ENCODE data around the gene PDE6C.

The PDE6C gene
- total RNA-seq, result 0 reads per million in 3 experiments

DNA sequence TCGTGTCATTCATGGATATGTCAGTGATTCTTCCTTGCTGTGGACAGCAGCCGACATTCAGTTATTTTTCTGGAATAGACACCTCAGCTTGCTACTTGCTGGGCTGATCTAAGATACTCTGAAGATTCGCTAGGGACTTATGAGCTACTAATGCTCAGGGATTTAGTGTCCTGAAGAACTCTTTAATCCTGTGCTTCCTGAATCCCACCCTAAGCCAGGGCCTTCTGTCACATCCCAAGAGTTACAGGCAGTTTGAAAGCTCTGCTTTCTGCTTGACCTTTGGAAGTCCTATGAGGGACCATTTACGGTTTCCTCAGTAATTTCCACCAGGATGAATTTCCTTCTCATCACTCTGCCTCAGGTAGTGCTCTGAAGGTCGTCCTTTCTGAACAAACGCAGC, at the start of gene PDE6C:
PDE6C (plus strand) TSS at position 227 of the 400 bp plus-strand sequence. CDS start 189 bp downstream, outside the sequence.
- no peak for DNase-seq

DNA sequence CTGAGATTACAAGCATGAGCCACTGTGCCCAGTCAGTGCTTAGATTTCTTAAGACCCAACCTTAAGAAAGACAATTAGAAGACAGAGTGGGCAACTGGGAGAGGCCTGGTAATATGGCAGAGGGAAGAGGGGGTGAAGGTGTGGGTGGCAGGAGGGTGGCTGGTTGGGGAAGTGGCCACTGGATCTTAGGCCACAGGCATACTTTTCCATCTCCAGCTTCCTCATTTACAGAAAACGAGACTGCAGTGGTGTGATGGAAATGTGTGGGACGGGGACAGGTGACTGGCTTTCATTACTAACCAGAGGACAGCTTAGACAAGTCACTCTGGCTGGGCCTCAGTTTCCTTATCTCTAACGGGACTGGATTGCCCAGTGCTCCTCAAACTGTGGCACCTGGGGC, 46.9 kb upstream of the PDE6C start:
- DNase-seq, result no peak

DNA sequence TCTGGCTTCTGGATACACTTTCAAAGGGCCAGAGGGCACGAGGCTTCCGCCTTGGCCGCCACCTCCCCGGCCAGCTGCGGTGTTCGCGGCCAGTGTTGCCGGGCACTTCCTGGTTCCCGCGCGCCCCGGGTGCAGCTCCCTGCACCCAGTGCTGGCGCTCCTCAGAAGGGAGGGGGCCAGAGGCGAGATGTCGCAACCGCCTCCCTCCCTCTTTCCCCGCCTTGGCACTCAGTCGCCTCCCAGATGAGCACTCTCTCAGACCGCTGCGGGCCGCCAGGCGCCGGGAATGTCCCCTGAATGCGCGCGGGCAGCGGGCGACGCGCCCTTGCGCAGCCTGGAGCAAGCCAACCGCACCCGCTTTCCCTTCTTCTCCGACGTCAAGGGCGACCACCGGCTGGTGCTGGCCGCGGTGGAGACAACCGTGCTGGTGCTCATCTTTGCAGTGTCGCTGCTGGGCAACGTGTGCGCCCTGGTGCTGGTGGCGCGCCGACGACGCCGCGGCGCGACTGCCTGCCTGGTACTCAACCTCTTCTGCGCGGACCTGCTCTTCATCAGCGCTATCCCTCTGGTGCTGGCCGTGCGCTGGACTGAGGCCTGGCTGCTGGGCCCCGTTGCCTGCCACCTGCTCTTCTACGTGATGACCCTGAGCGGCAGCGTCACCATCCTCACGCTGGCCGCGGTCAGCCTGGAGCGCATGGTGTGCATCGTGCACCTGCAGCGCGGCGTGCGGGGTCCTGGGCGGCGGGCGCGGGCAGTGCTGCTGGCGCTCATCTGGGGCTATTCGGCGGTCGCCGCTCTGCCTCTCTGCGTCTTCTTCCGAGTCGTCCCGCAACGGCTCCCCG, 45.7 kb upstream of the PDE6C start, which contains the start of gene FFAR4:
FFAR4 (plus strand) TSS at position 231 of the 842 bp plus-strand sequence; CDS start at position 287, 56 bp downstream.
- DNase-seq, result no peak

DNA sequence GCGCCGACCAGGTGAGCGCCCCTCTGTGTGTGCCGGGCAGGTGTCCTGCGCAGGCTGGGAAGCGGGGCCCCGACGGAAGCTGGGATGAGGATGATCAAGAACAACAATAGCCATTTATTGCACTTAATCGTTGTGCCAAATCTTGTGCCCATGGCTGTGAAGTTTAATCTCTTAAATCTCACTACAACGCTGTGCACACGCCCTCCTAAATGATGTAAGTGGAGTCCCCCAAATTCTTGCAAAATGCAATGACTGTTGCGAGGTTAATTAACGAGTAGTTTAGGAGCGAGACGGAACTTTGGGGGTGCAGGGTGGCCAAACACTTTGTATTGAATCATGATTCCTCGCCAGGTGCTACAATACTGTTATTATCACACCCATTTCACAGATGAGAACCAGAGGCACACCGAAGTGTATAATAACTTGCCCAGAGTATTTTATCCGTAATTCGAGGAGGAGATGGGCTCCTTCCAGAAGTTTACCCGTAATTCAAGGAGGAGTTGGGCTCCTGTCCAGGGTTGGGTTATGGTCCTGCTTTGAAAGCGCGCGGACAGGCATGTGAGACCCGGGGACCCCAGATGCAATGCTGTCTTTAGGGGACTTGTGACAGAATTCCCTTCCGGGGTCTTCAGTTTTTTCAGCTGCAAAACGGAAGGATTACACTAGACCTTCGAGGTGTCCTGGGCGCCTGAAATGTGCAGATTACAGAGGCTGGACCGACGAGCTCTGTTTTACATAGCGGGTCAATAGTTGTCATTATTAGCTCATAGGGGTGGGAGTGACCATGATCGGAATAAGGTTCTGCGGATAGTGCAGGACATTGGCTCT, 44.8 kb upstream of the PDE6C start:
- no peak for DNase-seq

DNA sequence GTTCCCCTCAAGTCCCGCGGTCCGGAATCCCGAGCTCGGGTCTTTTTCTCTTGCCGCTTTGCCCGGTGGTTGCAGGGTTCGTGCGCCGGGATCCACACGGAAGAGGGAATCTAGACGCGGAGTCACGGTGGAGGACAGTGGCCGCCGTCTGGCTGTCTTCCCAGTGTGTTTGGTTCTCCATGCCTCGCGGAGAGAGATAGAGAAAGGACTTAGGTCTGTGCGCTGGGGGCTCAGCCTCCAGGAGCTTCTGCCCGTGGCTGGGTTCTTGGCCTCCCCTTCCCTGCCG, 44.3 kb upstream of the PDE6C start:
- DNase-seq, result no peak

DNA sequence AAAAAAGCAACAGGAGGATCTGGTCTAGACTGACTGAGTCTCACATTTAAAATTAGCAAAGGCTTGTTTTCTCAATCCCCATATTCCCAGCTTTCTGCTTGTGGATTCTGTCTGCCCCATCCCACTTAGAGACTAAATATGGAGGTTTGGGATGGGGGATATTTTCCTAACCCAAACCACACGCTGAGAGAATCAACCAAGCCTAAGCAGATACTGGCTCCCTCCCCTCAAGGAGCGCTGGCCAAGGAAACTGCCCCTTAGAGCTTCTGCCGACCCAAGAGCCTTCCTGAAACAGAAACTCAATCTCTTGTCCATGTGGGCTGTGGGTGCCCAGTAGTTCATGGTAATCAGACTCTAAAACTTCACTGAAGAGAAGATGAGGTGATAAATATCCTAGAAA, 42.0 kb upstream of the PDE6C start:
- no peak for DNase-seq

DNA sequence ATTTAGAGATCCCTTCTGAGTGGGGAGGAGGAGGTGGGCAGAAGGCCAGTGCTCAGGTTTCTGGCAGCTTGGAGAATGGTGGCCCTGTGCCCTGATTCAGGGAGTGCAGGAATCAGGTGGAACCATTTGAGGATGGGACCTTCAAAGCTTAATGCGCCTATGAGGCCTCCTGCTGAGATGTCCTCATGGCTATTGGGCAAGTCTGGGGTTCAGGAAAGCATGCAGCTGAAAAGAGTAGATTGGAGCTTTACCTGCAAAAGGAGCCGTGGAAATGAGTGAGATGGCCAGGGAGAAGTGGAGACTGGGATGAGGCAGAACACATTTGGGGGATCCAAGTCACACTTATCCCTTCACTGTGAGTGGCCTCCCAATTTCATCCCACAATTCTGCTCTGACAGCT, 39.7 kb upstream of the PDE6C start:
- DNase-seq, result no peak

DNA sequence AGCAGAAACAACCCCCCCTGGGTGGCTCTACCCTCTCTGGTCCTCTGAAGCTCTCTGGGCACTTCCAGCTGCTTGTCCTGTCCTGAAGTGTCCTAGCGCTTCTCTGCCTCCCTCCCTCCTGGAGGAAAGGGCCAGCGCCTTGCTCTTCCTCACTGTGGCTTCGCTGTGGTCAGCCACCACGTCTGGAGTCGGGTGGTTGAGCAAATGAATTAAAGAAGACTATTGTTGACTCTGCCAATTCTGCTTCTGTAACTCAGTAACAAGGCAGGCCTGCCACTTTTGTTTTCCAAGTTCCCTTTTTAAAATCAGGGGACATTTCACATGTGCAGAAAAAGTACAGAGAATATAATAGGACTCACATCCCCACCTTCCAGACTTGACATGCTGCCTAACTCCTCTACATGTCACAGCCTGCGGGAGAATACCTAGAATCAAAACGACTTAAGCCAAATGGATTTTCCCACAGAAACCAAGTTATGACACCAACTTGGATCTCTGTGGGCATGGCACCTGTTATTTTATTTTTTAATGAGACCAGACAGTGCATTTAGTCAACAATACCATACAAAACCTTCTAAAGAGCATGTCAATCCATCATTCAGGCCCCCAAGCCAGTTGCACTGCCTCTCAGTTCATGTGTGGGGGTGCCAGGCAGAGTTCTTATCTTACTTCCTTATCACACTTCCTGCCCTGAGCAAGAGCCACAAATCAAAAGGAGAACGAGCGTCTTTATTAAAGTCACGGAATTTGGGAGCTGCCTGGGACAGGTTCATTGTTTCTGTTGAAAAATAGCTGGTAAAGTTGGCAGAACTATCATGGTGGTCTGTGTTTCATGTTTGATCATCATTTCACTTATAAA, 39.1 kb upstream of the PDE6C start:
- no peak for DNase-seq

DNA sequence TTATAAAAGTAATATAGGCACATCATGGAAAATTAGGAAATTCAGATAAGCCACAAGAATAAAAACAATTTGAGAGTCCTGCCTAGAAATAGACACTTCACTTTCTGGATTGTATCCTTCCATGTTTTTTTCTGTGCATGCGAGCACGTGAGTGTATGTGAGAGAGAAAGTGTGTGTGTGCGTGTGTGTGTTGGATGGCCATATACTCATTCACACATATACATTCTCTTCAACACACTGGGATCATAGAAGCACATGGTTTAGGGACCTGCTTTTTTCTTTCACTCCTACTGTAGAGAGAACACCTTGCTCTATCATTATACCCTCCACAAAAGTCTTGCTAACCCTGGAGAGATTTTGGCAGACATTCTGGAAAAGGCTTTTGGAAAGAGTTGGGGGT, 38.4 kb upstream of the PDE6C start:
- DNase-seq, result no peak

DNA sequence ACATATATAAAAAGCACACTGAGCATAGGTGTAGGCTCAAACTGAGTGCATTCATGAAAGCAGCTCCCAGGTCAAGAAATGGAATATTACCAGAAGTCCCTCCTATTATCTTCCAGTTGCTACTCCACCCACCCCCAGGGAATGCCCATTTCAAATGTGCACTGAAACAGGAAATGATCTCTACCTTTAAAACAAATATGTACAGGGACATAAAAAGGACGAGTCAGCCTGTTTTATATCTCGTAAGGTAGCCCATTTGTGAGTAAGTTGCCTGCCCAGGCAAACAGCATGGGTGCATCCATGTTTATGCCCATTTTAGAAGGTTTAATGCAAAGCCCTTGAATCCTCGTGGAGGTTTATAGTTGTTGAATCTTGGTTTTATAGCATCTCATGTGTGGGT, 35.4 kb upstream of the PDE6C start:
- no peak for DNase-seq

DNA sequence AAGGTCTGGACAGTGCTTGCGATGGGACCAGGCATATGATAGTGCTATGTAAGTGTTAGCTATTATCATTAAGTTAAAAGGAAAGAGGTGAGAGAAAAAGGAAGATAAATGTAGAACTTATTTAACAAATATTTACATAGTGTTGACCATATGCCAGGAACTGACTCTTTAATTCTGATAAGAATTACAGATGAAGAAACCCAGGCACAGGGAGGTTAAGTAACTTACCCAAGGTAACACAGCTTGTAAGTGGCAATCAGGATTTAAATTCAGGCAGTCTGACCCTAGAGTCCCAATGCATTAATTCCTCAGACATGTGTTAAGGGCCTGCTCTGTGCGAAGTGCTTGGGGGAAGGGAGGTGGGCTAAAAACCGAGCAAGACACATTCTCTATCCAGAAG, 34.8 kb upstream of the PDE6C start:
- DNase-seq, result no peak

DNA sequence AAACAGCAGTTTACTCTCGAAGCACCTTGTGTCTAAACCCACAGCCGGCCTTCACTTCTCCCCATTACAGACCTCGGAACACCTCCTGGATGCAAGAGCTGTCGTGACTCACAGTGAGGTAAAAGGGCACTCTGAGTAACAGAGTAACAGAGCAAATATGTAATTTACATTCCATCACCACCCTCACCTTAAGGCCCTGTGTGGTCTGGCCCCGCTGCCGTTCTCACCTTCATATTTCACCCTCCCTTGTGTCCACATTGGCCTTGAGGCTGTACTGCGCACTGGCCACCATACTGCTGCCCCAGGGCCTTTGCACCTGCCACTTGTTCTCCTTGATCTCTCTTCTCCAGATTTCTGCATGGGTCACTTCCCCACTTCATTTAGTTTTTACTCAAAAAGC, 33.2 kb upstream of the PDE6C start:
- DNase-seq, result no peak

DNA sequence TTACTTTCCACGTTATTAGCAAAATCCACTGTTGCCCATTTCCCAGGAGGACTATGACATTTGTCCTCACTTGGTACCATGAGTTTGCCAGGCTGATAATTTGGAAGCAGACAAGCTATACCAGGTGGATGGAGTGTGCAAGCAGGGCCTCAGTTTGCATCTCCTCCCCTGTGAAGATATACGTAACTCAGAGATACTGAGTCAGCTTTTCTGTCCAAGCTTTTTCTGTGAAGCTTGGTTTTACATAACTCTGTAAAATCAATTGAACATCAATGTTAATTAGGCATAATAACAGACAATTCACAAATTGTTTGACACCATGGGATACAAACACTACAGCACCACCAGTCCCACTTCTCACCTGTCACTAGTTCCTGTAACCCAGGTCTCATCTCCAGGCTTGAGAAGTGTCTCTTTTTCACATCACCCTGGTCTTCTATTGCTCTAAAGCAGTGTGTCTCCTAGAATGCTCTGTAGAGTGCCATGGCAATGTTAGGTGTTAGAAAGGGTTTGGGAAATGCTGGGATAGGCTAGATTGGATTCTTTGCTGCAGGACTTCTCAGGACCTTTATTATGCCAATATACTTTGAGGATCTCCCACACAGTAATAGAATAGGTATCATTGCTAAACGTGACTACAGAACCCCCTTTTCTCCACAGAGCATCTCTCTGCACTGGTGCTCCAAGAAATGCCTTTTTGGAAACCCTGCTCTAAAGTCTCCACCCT, 32.2 kb upstream of the PDE6C start:
- DNase-seq, result no peak

DNA sequence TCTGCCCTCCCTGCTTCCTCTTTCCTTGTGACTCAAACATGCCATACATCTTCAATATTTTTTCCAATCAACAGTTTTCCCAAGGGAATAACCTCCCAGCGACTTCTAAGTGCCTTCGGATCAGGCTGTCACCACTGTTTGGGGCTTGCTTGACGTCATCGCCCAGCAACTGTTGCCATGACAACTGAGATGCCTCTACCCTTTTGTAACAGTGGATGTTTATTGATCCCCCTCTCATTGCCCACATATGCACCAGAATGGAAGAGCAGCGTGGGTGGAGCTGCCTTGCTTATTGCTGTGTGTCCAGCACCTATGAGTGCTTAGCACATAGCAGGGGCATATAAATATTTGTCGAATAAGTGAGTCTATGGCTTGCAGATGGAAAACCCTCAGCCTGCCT, 31.5 kb upstream of the PDE6C start:
- DNase-seq, result no peak

DNA sequence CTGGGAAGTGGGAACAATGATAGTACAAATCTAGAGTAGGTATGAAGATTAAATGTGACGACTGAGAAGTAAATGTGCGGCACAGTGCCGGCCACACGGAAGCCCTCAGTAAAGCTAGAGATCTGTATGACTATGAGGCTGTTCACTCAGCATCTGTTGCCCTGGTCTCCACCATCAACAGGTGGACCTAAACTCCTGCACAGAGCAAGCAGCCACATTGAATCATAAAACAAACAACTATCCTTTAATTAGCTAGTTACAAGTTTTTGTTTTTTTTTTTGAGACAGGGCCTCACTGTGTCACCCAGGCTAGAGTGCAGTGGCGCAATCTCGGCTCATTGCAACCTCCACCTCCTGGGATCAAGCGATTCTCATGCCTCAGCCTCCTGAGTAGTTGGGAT, 27.9 kb upstream of the PDE6C start:
- no peak for DNase-seq

DNA sequence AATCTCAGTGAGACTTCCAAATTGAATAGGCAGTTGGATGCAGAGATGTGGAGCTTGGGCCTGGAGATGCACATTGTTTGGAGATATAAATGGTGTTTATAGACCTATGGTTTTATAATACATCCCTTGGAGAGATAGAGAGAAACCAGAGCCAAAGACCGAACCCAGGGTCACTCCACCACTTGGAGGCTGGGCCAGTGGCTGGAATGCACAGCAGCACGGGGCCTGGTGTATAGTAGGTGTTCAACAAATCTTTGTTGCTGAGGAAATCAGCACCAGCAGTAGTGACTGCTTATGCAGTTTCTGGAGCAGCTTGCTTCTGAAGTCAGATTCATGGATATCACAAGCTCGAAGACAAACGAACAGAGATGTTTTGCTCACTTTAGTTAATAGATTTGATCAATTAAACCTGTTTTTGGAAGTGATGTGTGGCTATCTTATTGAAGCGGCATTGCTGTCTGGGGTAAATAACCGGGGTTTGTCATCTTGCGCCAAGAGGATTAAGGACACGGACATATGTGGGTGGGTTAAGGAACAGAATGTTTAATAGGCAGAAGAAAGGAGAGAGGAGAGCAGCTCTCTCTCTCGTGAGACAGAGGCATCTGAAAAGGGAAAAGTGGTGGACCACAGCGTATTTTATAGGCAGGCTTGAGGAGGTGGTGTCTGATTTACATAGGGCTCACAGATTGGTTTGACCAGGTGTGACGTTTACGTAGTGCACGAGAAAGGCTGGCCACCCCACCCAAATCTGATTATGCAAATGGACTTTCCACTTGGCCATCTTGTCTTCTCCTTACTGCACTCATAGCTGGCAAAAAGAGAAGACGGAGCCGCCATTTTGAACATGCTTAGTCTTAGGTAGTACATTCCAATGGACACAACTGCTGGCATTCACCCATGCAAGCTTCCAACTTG, 22.4 kb upstream of the PDE6C start:
- no peak for DNase-seq

DNA sequence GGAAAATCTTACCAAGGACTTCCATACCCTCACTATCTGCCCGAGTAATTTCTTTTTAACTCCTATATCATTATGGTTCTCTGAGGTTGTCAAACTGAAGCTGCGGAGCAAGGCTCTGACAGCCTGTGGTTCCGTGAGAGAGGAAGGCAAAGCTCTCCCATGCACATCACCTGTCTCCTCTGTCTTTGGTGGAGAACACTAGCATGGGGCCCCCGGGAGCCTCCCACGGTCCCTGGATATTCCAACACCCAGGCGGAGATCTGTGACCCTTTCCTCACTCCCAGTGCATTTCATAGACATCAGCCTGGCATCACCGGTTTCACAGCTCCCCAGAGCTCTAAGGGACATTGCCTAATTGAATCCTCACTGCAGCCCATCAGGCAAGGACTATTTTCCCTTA, 21.7 kb upstream of the PDE6C start:
- no peak for DNase-seq

DNA sequence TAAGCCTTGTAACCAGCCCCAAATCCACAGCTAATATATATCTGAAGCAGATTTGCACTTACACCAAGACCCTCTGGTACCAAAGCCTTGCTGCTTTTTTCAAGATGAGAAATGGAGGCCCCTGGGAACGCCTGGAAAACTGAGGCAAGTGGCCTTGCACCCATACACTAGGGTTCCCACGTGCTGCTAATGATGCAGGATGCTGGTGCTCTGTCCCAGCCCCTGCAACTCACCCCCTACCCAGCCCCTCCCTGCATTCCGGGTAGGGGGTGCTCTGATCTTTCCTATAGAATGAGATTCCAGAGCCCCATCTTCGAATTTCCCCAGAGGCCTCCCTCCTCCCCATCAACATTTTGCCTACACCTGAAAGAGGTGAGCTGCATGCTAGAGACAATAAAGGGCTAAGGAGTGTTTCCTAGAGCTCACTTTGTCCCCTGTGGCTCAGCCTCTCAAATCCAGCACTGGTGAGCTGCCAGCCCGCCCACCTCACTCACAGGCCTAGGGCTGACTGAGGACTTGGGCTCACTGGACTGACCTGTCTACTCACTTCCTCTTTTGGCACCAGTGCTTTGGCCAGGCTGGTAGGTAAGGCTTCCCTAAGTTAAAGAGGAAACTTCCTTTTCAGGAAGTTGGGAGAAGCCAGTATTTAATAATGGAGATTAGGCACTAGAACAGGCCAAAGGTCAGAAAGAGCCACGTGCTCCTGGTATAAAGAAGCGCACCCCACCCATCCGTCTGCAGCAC, 21.1 kb upstream of the PDE6C start:
- DNase-seq, result no peak

DNA sequence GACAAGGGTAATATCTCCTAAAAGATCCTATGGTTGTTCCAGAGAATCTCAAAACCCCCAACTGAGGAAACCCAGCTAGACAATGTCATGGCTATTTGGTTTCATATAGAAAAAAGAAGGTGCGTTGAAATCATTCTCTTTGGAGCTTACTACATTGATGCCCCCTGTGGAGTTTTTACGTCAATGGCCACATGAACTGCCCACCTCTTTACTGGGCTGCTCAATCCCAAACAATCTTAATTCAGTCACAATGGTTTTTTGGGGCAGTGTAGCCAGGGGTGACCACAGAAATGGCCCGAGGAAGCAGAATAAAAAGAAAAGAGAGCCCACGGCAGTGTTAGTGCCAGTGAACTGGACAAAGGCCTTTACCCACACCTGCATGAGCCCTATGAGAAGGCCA, 19.1 kb upstream of the PDE6C start:
- DNase-seq, result no peak

DNA sequence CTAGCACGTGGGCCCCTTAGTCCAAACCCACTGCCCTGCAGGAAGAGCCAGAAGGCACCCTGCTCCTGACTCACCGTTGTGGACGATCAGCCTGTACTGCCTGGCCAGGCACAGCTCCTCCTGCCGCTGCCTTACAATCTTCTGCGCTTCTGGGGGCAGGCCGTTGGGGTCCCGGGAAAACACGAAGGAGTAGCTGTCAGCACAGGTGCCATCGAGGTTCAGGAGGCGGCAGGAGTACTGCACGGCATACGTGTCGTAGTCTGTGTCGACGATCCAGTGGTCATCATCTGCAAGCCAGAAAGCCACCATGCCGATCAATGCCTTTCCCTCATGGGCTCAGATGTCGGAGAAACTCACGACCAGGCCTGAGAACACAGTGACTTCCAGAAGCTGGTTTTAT, 18.6 kb upstream of the PDE6C start:
- no peak for DNase-seq

DNA sequence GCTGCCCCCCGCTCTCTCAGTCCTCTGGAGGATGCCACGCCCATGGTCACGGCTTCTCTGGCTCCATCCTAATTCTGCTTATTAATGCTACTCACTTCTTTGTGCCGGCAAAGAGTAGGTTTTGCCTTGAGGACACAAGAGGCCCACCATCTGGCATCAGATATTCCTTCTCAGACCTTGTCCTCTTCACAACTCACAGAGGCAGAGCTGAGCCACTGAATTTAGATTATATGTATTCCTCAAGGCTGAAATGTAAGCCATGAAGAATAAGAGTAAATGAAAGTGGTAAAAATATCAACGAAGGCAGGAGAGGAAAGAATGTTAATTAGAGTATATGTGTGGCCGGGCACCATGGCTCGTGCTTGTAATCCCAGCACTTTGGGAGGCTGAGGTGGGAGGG, 17.8 kb upstream of the PDE6C start:
- no peak for DNase-seq

Measured in central memory CD4-positive, alpha-beta T cell (primary cell).